ENCODE data around the gene RAB17.

DNA sequence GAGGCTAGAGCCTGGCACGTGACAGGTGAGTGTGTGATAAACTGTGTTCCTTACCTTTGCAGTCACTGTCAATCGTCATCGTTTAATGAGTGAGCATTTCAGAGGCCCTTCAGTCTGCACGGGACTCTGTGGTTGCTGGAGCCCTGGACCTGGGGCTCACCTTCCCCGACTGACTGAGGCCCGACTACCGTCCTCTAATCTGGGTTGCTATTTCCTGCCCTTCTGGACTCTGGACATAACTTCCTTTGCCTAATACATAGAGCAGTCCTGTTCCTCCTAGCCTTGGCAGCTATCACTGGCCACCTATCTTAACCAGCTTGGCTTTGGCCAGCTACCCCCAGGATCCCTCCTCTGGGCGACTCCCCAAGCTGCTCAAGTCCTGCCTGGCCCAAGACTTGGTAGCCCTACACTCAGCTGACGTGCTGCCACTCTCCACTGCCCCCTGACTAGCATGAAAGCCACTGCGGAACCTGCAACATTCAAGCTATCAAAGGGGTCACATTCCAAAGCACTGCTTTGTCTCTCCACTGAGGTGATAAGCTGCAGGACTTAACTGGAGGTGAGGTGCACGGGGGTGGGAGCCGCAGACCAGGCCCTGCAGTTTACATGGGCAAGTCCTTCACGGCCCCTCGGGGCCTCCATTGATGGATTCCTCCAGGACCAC is 11.1 kb upstream of the RAB17 start:
- TF ChIP-seq, protein P1, sequence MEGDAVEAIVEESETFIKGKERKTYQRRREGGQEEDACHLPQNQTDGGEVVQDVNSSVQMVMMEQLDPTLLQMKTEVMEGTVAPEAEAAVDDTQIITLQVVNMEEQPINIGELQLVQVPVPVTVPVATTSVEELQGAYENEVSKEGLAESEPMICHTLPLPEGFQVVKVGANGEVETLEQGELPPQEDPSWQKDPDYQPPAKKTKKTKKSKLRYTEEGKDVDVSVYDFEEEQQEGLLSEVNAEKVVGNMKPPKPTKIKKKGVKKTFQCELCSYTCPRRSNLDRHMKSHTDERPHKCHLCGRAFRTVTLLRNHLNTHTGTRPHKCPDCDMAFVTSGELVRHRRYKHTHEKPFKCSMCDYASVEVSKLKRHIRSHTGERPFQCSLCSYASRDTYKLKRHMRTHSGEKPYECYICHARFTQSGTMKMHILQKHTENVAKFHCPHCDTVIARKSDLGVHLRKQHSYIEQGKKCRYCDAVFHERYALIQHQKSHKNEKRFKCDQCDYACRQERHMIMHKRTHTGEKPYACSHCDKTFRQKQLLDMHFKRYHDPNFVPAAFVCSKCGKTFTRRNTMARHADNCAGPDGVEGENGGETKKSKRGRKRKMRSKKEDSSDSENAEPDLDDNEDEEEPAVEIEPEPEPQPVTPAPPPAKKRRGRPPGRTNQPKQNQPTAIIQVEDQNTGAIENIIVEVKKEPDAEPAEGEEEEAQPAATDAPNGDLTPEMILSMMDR (IDR thresholded peaks at IDR 0.05), result no peak
- no peak for TF ChIP-seq POLR2A (IDR thresholded peaks at IDR 0.05)
